SK-N-SH treated with all-trans-retinoic acid at 6 μM for 48 hours (cell line): ENCODE measurements around the gene ITGB1BP1.

Experiments used
- ATAC-seq: fragments of 200-7000 bp; cut with Tn5 transposase; 3 replicates; pipeline ENCODE4 v1.9.1; 2020; ENCODE audit warnings: mild to moderate bottlenecking, moderate library complexity
- ARNTL ChIP-seq: fragments of 450-650 bp; formaldehyde crosslinking; IDR thresholded peaks from 2 replicates; pipeline ENCODE4 v1.5.0; 2020; ENCODE audit warnings: low read depth, mild to moderate bottlenecking, moderate library complexity, borderline replicate concordance
- BACH2 ChIP-seq: fragments of 250-450 bp; sonication (Bioruptor Pico); IDR thresholded peaks from 2 replicates; pipeline ENCODE4 v1.9.0; 2021; ENCODE audit warnings: mild to moderate bottlenecking, borderline replicate concordance
- CSDC2 ChIP-seq: fragments of 250-450 bp; sonication (Bioruptor Pico); IDR thresholded peaks from 2 replicates; pipeline ENCODE4 v1.5.0; 2020; ENCODE audit warnings: mild to moderate bottlenecking, moderate library complexity
- CSRNP3 ChIP-seq: fragments of 250-450 bp; sonication (Bioruptor Pico); IDR thresholded peaks from 2 replicates; pipeline ENCODE4 v1.5.1; 2021; ENCODE audit warnings: mild to moderate bottlenecking, moderate library complexity
- ESRRG ChIP-seq: fragments of 250-450 bp; sonication (Bioruptor Pico); IDR thresholded peaks from 2 replicates; pipeline ENCODE4 v1.6.1; 2021; ENCODE audit warnings: mild to moderate bottlenecking
- GLIS3 ChIP-seq: fragments of 250-450 bp; sonication (Bioruptor Pico); IDR thresholded peaks from 2 replicates; pipeline ENCODE4 v1.5.0; 2020; ENCODE audit warnings: mild to moderate bottlenecking, moderate library complexity
- ISL1 ChIP-seq: fragments of 250-450 bp; sonication (Bioruptor Pico); IDR thresholded peaks from 2 replicates; pipeline ENCODE4 v2.1.2; 2022; ENCODE audit warnings: mild to moderate bottlenecking, moderate library complexity
- OSR1 ChIP-seq: fragments of 250-450 bp; sonication (Bioruptor Pico); IDR thresholded peaks from 2 replicates; pipeline ENCODE4 v1.8.0; 2022; ENCODE audit warnings: moderate library complexity, mild to moderate bottlenecking, inconsistent platforms
- POU6F1 ChIP-seq: fragments of 250-450 bp; sonication (Bioruptor Pico); IDR thresholded peaks from 2 replicates; pipeline ENCODE4 v1.8.0; 2021; ENCODE audit warnings: low read depth, mild to moderate bottlenecking, moderate library complexity, borderline replicate concordance
- PPARA ChIP-seq: fragments of 250-450 bp; sonication (Bioruptor Pico); IDR thresholded peaks from 2 replicates; pipeline ENCODE4 v1.5.0; 2020; ENCODE audit warnings: mild to moderate bottlenecking, borderline replicate concordance
- RARB ChIP-seq: fragments of 250-450 bp; sonication (Bioruptor Pico); IDR thresholded peaks from 2 replicates; pipeline ENCODE4 v1.8.0; 2021; ENCODE audit warnings: mild to moderate bottlenecking, moderate library complexity
- SNAI2 ChIP-seq: fragments of 250-450 bp; sonication (Bioruptor Pico); IDR thresholded peaks from 2 replicates; pipeline ENCODE4 v1.5.0; 2020; ENCODE audit warnings: mild to moderate bottlenecking, moderate library complexity
- TCF4 ChIP-seq: fragments of 250-450 bp; sonication (Bioruptor Pico); IDR thresholded peaks from 2 replicates; pipeline ENCODE4 v1.8.0; 2021; ENCODE audit warnings: mild to moderate bottlenecking, moderate library complexity, borderline replicate concordance
- TOX ChIP-seq: fragments of 250-450 bp; sonication (Bioruptor Pico); IDR thresholded peaks from 2 replicates; pipeline ENCODE4 v1.8.0; 2021; ENCODE audit warnings: mild to moderate bottlenecking, moderate library complexity, borderline replicate concordance
- TSHZ2 ChIP-seq: fragments of 250-450 bp; sonication (Bioruptor Pico); IDR thresholded peaks from 2 replicates; pipeline ENCODE4 v1.5.0; 2020; ENCODE audit warnings: mild to moderate bottlenecking, moderate library complexity
- ZC3H10 ChIP-seq: fragments of 250-450 bp; sonication (Bioruptor Pico); IDR thresholded peaks from 2 replicates; pipeline ENCODE4 v1.5.1; 2021; ENCODE audit warnings: mild to moderate bottlenecking, moderate library complexity
- ZFP3 ChIP-seq: fragments of 250-450 bp; sonication (Bioruptor Pico); IDR thresholded peaks from 2 replicates; pipeline ENCODE4 v1.5.0; 2020; ENCODE audit warnings: mild to moderate bottlenecking, moderate library complexity
- ZFP30 ChIP-seq: fragments of 450-650 bp; formaldehyde crosslinking; IDR thresholded peaks from 2 replicates; pipeline ENCODE4 v1.5.0; 2022; ENCODE audit warnings: mild to moderate bottlenecking, moderate library complexity
- ZNF565 ChIP-seq: fragments of 450-650 bp; formaldehyde crosslinking; conservative IDR thresholded peaks from 2 replicates; pipeline ENCODE4 v1.5.0; 2020; ENCODE audit warnings: low read depth, mild to moderate bottlenecking, moderate library complexity
- ZNF70 ChIP-seq: fragments of 450-650 bp; formaldehyde crosslinking; IDR thresholded peaks from 2 replicates; pipeline ENCODE4 v1.5.0; 2020; ENCODE audit warnings: mild to moderate bottlenecking, moderate library complexity
- ZNF8 ChIP-seq: fragments of 450-650 bp; formaldehyde crosslinking; IDR thresholded peaks from 2 replicates; pipeline ENCODE4 v1.5.0; 2020; ENCODE audit warnings: mild to moderate bottlenecking, moderate library complexity
- TF ChIP-seq, protein P1 (sequence below): fragments of 250-450 bp; sonication (Bioruptor Pico); IDR thresholded peaks from 2 replicates; pipeline ENCODE4 v1.5.1; 2020; ENCODE audit warnings: low read depth, mild to moderate bottlenecking, moderate library complexity
- TF ChIP-seq, protein P2 (sequence below): fragments of 250-450 bp; sonication (Bioruptor Pico); IDR thresholded peaks from 2 replicates; pipeline ENCODE4 v1.8.0; 2020; ENCODE audit warnings: mild to moderate bottlenecking, moderate library complexity, borderline replicate concordance

The ITGB1BP1 gene

DNA sequence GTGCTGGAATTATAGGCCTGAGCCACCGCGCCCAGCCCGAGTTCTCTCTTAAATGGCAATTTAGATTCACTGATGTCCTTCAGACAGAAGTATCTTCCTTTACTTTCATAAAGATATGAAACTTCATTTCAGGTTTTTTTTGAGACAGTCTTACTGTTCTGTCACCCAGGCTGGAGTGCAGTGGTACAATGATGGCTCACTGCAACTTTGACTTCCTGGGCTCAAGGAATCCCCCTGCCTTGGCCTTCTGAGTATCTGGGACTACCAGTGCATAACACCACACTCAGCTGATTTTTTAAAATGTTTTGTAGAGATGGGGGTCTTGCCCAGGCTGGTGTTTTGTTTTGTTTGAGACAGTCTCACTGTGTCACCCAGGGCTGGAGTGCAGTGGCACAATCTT lies 13.2 kb downstream of the ITGB1BP1 start (continued):
- TF ChIP-seq, protein P1, sequence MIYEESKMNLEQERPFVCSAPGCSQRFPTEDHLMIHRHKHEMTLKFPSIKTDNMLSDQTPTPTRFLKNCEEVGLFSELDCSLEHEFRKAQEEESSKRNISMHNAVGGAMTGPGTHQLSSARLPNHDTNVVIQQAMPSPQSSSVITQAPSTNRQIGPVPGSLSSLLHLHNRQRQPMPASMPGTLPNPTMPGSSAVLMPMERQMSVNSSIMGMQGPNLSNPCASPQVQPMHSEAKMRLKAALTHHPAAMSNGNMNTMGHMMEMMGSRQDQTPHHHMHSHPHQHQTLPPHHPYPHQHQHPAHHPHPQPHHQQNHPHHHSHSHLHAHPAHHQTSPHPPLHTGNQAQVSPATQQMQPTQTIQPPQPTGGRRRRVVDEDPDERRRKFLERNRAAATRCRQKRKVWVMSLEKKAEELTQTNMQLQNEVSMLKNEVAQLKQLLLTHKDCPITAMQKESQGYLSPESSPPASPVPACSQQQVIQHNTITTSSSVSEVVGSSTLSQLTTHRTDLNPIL (CRISPR knock-in tag), result no peak
- no peak for TF ChIP-seq SNAI2 (CRISPR knock-in tag)
- TF ChIP-seq ZNF70 (CRISPR knock-in tag), result no peak
- no peak for TF ChIP-seq ARNTL (CRISPR knock-in tag)
- TF ChIP-seq TCF4, result no peak
- no peak for TF ChIP-seq OSR1 (CRISPR knock-in tag)
- no peak for TF ChIP-seq ZNF8 (CRISPR knock-in tag)
- TF ChIP-seq BACH2, result no peak
- TF ChIP-seq, all 23 proteins: peak for 0

GRCh38 chr2:9408641-9409151 lies 14.6 kb downstream of the ITGB1BP1 start:
- TF ChIP-seq RARB (CRISPR knock-in tag), result no peak
- no peak for TF ChIP-seq ZFP30 (CRISPR knock-in tag)
- TF ChIP-seq TOX (CRISPR knock-in tag), result no peak
- no peak for TF ChIP-seq ISL1
- no peak for TF ChIP-seq POU6F1 (CRISPR knock-in tag)
- TF ChIP-seq, protein P1 (CRISPR knock-in tag), result no peak; the same call in 1 of the 2 replicates
- no peak for TF ChIP-seq ZFP3 (CRISPR knock-in tag)
- TF ChIP-seq TCF4, result no peak
- no peak for TF ChIP-seq ARNTL (CRISPR knock-in tag)
- TF ChIP-seq ESRRG (CRISPR knock-in tag), result no peak
- no peak for TF ChIP-seq ZC3H10 (CRISPR knock-in tag)
- TF ChIP-seq CSDC2, result no peak
- TF ChIP-seq ZNF70 (CRISPR knock-in tag), result no peak
- TF ChIP-seq PPARA (CRISPR knock-in tag), result no peak
- ATAC-seq, result no peak

- ATAC-seq, result no peak
- no peak for TF ChIP-seq ZFP3 (CRISPR knock-in tag)
- no peak for TF ChIP-seq BACH2
- no peak for TF ChIP-seq CSRNP3
- no peak for TF ChIP-seq ESRRG (CRISPR knock-in tag)
- TF ChIP-seq TOX (CRISPR knock-in tag), result no peak
- no peak for TF ChIP-seq OSR1 (CRISPR knock-in tag)
- no peak for TF ChIP-seq ZNF565 (CRISPR knock-in tag)
- TF ChIP-seq GLIS3 (CRISPR knock-in tag), result no peak
- TF ChIP-seq, protein P1 (CRISPR knock-in tag), result no peak
- TF ChIP-seq, protein P2, sequence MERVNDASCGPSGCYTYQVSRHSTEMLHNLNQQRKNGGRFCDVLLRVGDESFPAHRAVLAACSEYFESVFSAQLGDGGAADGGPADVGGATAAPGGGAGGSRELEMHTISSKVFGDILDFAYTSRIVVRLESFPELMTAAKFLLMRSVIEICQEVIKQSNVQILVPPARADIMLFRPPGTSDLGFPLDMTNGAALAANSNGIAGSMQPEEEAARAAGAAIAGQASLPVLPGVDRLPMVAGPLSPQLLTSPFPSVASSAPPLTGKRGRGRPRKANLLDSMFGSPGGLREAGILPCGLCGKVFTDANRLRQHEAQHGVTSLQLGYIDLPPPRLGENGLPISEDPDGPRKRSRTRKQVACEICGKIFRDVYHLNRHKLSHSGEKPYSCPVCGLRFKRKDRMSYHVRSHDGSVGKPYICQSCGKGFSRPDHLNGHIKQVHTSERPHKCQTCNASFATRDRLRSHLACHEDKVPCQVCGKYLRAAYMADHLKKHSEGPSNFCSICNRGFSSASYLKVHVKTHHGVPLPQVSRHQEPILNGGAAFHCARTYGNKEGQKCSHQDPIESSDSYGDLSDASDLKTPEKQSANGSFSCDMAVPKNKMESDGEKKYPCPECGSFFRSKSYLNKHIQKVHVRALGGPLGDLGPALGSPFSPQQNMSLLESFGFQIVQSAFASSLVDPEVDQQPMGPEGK, result no peak
- no peak for TF ChIP-seq TSHZ2 (CRISPR knock-in tag)
- TF ChIP-seq TCF4, result no peak
- TF ChIP-seq ZFP30 (CRISPR knock-in tag), result no peak
These were observed 15.9 kb downstream of the ITGB1BP1 start for GRCh38 chr2:9407363-9407811.
